ENCODE results near the gene ATP23.

ATP23 gene

GRCh38 chr12:57935839-57936512 is 5.4 kb upstream of the ATP23 start:
- peaks cover 14 to 35% of the 10 kb centered on the region in 2 donors for H3K4me1 Mint-ChIP-seq
- peak overlapping the region; percentile 95 to 99 for H3K4me3 Mint-ChIP-seq
- peak; percentile 99 for ATAC-seq (replicated peaks)
- H3K27ac Mint-ChIP-seq = peak overlapping the region; percentile 99
- no peaks in the 10 kb centered on the region for H3K27me3 Mint-ChIP-seq
- DNase-seq = peak; percentile 91
- peaks cover 0 to 1% of the 10 kb centered on the region in 2 donors for H3K9me3 Mint-ChIP-seq
- peaks cover 6% of the 10 kb centered on the region in 2 donors for H3K36me3 Mint-ChIP-seq

GRCh38 chr12:57936513-57936883 is 4.9 kb upstream of the ATP23 start:
- peak overlapping the region; percentile 99 for H3K27ac Mint-ChIP-seq
- peaks cover 14 to 36% of the 10 kb centered on the region in 2 donors for H3K4me1 Mint-ChIP-seq
- peaks cover 0 to 1% of the 10 kb centered on the region in 2 donors for H3K9me3 Mint-ChIP-seq
- ATAC-seq (replicated peaks) = no peak
- DNase-seq = no peak
- no peaks in the 10 kb centered on the region for H3K27me3 Mint-ChIP-seq
- peaks cover 5 to 6% of the 10 kb centered on the region in 2 donors for H3K36me3 Mint-ChIP-seq
- H3K4me3 Mint-ChIP-seq = peak overlapping the region; percentile 78 to 99

- Mint-ChIP-seq H3K9me3 (no peaks in the 10 kb centered on the region), H3K27ac (no peak overlapping the region), H3K27me3 (no peaks in the 10 kb centered on the region), H3K4me3 (no peak overlapping the region), H3K4me1 (peaks cover 23 to 53% of the 10 kb centered on the region in 2 donors), H3K36me3 (peaks cover 0 to 3% of the 10 kb centered on the region in 2 donors)
- DNase-seq (no peak), ATAC-seq (replicated peaks) (no peak)
Observed at GRCh38 chr12:57939291-57939690, 2.1 kb upstream of the ATP23 start.

- H3K9me3 Mint-ChIP-seq = no peaks in the 10 kb centered on the region
- ATAC-seq (replicated peaks) = no peak
- H3K27ac Mint-ChIP-seq = peak overlapping the region; percentile 91
- H3K4me1 Mint-ChIP-seq = peaks cover 21 to 43% of the 10 kb centered on the region in 2 donors
- peak overlapping the region; percentile 88 to 95 for H3K4me3 Mint-ChIP-seq
- H3K27me3 Mint-ChIP-seq = no peaks in the 10 kb centered on the region
- H3K36me3 Mint-ChIP-seq = peaks cover 0 to 2% of the 10 kb centered on the region in 2 donors
- no peak for DNase-seq
Observed at GRCh38 chr12:57940052-57940914, 1.1 kb upstream of the ATP23 start.

GRCh38 chr12:57940915-57941164 is 527 bp upstream of the ATP23 start:
- H3K4me1 Mint-ChIP-seq = peaks cover 20 to 38% of the 10 kb centered on the region in 2 donors
- no peak for ATAC-seq (replicated peaks)
- H3K27ac Mint-ChIP-seq = peak overlapping the region; percentile 91
- peak overlapping the region; percentile 88 to 95 for H3K4me3 Mint-ChIP-seq
- no peaks in the 10 kb centered on the region for H3K9me3 Mint-ChIP-seq
- peaks cover 0 to 1% of the 10 kb centered on the region in 2 donors for H3K36me3 Mint-ChIP-seq
- no peak for DNase-seq
- H3K27me3 Mint-ChIP-seq = no peaks in the 10 kb centered on the region

GRCh38 chr12:57943438-57944080 is 2.2 kb downstream of the ATP23 start:
- no peaks in the 10 kb centered on the region for H3K27me3 Mint-ChIP-seq
- no peaks in the 10 kb centered on the region for H3K9me3 Mint-ChIP-seq
- H3K4me3 Mint-ChIP-seq = no peak overlapping the region
- H3K36me3 Mint-ChIP-seq = no peaks in the 10 kb centered on the region
- ATAC-seq (replicated peaks) (no peak), DNase-seq (no peak)
- H3K4me1 Mint-ChIP-seq = peaks cover 18 to 29% of the 10 kb centered on the region in 2 donors
- H3K27ac Mint-ChIP-seq = no peak overlapping the region

- peaks cover 18 to 29% of the 10 kb centered on the region in 2 donors for H3K4me1 Mint-ChIP-seq
- no peak for DNase-seq
- peaks cover 0 to 7% of the 10 kb centered on the region in 2 donors for H3K36me3 Mint-ChIP-seq
- H3K27me3 Mint-ChIP-seq = no peaks in the 10 kb centered on the region
- no peak overlapping the region for H3K4me3 Mint-ChIP-seq
- ATAC-seq (replicated peaks) = no peak
- H3K9me3 Mint-ChIP-seq = no peaks in the 10 kb centered on the region
- no peak overlapping the region for H3K27ac Mint-ChIP-seq
Observed at GRCh38 chr12:57944313-57945023, 3.1 kb downstream of the ATP23 start.

- no peak overlapping the region for H3K27ac Mint-ChIP-seq
- ATAC-seq (replicated peaks) = peak in 1 of 2 donors; percentile 29
- H3K27me3 Mint-ChIP-seq = no peaks in the 10 kb centered on the region
- H3K4me1 Mint-ChIP-seq = peaks cover 0 to 2% of the 10 kb centered on the region in 2 donors
- DNase-seq = no peak
- no peak overlapping the region for H3K4me3 Mint-ChIP-seq
- H3K36me3 Mint-ChIP-seq = peaks cover 39 to 61% of the 10 kb centered on the region in 2 donors
- H3K9me3 Mint-ChIP-seq = peaks cover 0 to 4% of the 10 kb centered on the region in 2 donors
Observed at GRCh38 chr12:57952766-57953165, 11.4 kb downstream of the ATP23 start.

- Mint-ChIP-seq H3K9me3 (peaks cover 17 to 19% of the 10 kb centered on the region in 2 donors), H3K36me3 (peaks cover 50 to 72% of the 10 kb centered on the region in 2 donors), H3K27ac (no peak overlapping the region), H3K4me1 (peaks cover 0 to 2% of the 10 kb centered on the region in 2 donors), H3K4me3 (no peak overlapping the region), H3K27me3 (no peaks in the 10 kb centered on the region)
- ATAC-seq (replicated peaks) (no peak), DNase-seq (no peak)
Observed at GRCh38 chr12:57954768-57955167, 13.4 kb downstream of the ATP23 start.

- Mint-ChIP-seq H3K9me3 (peaks cover 39 to 40% of the 10 kb centered on the region in 2 donors), H3K4me3 (no peak overlapping the region), H3K27ac (no peak overlapping the region), H3K36me3 (peaks cover 44 to 67% of the 10 kb centered on the region in 2 donors), H3K4me1 (no peaks in the 10 kb centered on the region), H3K27me3 (no peaks in the 10 kb centered on the region)
- no peak for ATAC-seq (replicated peaks)
- DNase-seq = no peak
Observed at GRCh38 chr12:57958061-57958657, 16.8 kb downstream of the ATP23 start.

- no peaks in the 10 kb centered on the region for H3K4me1 Mint-ChIP-seq
- H3K9me3 Mint-ChIP-seq = peaks cover 41 to 45% of the 10 kb centered on the region in 2 donors
- no peak overlapping the region for H3K4me3 Mint-ChIP-seq
- ATAC-seq (replicated peaks) (no peak), DNase-seq (no peak)
- no peak overlapping the region for H3K27ac Mint-ChIP-seq
- H3K27me3 Mint-ChIP-seq = no peaks in the 10 kb centered on the region
- peaks cover 7 to 21% of the 10 kb centered on the region in 2 donors for H3K36me3 Mint-ChIP-seq
Observed at GRCh38 chr12:57964421-57964820, 23.1 kb downstream of the ATP23 start.

GRCh38 chr12:57965766-57966165 is 24.4 kb downstream of the ATP23 start:
- no peak overlapping the region for H3K27ac Mint-ChIP-seq
- H3K9me3 Mint-ChIP-seq = peaks cover 37 to 43% of the 10 kb centered on the region in 2 donors
- H3K36me3 Mint-ChIP-seq = peaks cover 5 to 13% of the 10 kb centered on the region in 2 donors
- no peaks in the 10 kb centered on the region for H3K27me3 Mint-ChIP-seq
- ATAC-seq (replicated peaks) (no peak), DNase-seq (no peak)
- H3K4me1 Mint-ChIP-seq = no peaks in the 10 kb centered on the region
- H3K4me3 Mint-ChIP-seq = no peak overlapping the region

GRCh38 chr12:57966536-57966935 is 25.2 kb downstream of the ATP23 start:
- Mint-ChIP-seq H3K27me3 (no peaks in the 10 kb centered on the region), H3K27ac (no peak overlapping the region), H3K4me1 (no peaks in the 10 kb centered on the region), H3K36me3 (peaks cover 5 to 9% of the 10 kb centered on the region in 2 donors), H3K9me3 (peaks cover 33 to 39% of the 10 kb centered on the region in 2 donors), H3K4me3 (no peak overlapping the region)
- ATAC-seq (replicated peaks) = no peak
- DNase-seq = no peak
